ENCODE measurements around the gene KCNMA1.

- TF ChIP-seq POLR2AphosphoS5 (IDR thresholded peaks at IDR 0.05) (no peak), POLR2A (IDR thresholded peaks at IDR 0.05) (no peak)
- TF ChIP-seq, protein P1, sequence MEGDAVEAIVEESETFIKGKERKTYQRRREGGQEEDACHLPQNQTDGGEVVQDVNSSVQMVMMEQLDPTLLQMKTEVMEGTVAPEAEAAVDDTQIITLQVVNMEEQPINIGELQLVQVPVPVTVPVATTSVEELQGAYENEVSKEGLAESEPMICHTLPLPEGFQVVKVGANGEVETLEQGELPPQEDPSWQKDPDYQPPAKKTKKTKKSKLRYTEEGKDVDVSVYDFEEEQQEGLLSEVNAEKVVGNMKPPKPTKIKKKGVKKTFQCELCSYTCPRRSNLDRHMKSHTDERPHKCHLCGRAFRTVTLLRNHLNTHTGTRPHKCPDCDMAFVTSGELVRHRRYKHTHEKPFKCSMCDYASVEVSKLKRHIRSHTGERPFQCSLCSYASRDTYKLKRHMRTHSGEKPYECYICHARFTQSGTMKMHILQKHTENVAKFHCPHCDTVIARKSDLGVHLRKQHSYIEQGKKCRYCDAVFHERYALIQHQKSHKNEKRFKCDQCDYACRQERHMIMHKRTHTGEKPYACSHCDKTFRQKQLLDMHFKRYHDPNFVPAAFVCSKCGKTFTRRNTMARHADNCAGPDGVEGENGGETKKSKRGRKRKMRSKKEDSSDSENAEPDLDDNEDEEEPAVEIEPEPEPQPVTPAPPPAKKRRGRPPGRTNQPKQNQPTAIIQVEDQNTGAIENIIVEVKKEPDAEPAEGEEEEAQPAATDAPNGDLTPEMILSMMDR (IDR thresholded peaks at IDR 0.05): no peak
These were observed 531.8 kb downstream of the KCNMA1 start for GRCh38 chr10:77105761-77106221.
